GM20431 (cell line): ENCODE results near the gene OAS3.
"Not testable (repeated sequence)": the region's sequence is repeated elsewhere in the genome, so short reads cannot be mapped to it uniquely, and the experiment has no call there.

Experiments
- in situ Hi-C: fragments of 300-500 bp; cut with MseI, MboI; formaldehyde crosslinking; loops from one replicate; pipeline ENCODE4 v1.15.0; 2020; ENCODE audit warnings: low sequenced_read_pairs; ENCODE audit not compliant: unreplicated experiment

The OAS3 gene

GRCh38 chr12:112924986-112925385 lies 13.3 kb upstream of the OAS3 start:
- in situ Hi-C loops, result no loop called here

DNA sequence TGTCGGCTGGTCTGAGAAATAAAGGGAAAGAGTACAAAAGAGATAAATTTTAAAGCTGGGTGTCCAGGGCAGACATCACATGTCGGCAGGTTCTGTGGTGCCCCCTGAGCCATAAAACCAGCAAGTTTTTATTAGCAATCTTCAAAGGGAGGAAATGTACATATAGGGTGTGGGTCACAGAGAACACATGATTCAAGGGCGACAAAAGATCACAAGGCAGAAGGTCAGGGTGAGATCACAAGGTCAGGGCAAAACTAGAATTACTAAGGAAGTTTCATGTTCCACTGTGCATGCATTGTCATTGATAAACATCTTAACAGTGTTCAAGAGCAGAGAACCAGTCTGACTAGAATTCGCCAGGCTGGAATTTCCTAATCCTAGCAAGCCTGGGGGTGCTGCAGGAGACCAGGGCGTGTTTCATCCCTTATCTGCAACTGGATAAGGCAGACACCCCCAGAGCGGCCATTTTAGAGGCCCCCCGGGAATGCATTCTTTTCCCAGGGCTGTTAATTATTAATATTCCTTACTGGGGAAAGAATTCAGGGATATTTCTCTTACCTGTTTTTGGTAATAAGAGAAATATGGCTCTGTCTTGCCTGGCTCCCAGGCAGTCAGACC lies 11.7 kb upstream of the OAS3 start:
- in situ Hi-C loops, result not testable (repeated sequence)

DNA sequence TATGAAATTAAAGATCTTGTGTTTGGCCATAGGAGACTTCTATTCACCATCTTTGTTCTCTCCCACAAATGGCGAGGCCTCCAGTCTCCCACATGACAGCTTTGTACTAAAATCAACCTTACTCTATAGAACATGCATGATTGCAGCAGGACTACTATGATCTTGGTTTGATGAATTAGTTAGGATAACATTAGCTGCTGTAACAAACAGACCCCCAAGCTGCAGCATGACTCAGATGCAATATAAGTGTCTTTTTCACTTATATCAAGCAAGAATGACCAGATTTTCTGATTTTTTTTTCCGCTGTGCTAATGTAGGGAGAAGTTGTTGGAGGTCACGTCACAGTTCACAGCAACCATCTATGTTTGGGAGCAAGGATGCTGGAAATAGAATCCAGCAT lies 10.8 kb upstream of the OAS3 start:
- in situ Hi-C loops, result no loop called here

GRCh38 chr12:112927925-112928324 lies 10.3 kb upstream of the OAS3 start:
- in situ Hi-C loops, result no loop called here

GRCh38 chr12:112928978-112929377 lies 9.3 kb upstream of the OAS3 start:
- in situ Hi-C loops, result no loop called here

DNA sequence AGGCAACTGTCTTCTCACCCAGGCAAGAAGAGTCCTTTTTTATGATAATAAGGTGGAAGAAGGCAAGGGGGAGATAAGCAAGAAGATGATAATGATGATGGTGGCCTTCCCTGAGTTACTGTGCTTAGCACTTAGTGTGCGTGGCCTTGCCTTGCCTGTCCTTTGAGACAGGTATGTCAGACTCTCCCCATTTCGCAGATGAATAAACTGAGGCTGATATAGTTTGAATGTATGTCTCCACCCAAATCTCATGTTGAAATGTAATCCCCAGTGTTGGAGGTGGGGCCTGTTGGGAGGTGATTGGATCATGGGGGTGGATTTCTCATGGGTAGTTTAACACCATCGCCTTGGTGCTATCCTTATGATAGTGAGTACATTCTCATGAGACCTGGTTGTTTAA lies 8.6 kb upstream of the OAS3 start:
- in situ Hi-C loops, result no loop called here

DNA sequence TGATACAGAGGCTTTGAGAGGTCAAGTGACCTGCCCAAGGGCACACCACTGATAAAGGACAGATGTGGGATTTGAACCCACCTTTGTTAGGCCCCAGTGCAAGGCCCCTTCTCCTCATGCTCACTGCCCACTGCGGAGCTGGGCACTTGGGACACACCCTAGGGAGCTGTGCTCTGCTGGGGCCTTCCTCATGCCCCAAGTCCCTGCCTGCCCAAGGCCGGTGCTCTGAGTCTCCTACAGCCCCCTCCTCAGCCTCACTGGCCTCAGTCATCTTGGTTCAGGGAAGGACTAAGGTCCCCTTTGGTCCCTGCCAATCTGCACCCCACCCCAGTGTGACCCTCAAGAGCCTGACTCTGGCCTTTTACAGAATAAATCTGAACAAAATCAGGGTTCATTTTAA lies 7.9 kb upstream of the OAS3 start:
- in situ Hi-C loops, result no loop called here

DNA sequence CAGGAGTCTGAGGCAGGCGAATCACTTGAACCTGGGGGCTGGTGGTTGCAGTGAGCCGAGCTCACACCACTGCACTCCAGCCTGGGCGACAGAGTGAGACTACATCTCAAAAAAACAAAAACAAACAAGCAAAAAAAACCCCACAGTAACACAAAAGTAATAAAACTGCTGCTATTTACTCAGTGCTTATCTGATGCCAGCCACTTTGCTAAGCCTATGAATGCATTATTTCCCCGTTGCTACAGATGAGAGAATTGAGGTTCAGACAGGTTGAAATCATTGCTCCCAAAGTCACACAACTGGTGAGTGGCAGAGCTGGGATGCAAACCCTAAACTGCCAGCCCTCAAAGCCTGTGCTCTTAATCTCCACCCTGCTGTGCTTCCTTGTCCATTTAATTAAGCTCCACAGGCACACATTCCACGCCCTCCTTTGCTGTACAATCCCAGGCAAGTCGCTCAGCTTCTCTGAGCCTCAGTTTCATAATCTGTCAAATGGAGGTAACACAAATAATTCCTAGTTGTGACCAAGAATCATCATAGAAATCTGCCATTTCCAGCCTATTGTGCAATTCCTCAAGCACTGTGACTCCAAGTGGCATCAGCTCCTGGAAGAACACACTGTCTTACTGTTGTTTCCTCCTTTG lies 5.7 kb upstream of the OAS3 start:
- in situ Hi-C loops, result no loop called here

- in situ Hi-C loops, result no loop called here
Observed at GRCh38 chr12:112933129-112933505, 5.2 kb upstream of the OAS3 start.

DNA sequence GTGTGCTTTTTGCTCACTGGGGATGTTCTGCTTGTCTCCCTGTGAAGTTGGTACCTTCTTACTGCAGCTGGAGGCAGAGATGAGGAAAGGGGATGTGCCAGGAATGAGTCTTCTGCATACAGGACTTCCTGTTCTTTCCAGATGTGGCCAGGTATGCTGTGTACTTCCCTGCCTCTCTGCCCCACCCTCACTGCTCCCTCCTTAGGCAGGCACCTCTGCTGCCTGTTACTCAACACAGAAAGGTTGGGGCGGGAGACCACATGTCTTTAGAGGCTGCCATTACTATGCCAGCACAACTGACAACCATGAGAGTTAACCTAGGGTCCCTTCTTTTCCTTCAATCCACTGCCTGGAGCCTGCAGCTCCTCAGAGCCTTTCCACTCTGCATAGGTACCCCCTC lies 2.0 kb upstream of the OAS3 start:
- in situ Hi-C loops, result no loop called here

- in situ Hi-C loops, result no loop called here
Observed at GRCh38 chr12:112936927-112937326, 1.3 kb upstream of the OAS3 start.

GRCh38 chr12:112938751-112939150 lies 477 bp downstream of the OAS3 start:
- in situ Hi-C loops, result no loop called here

GRCh38 chr12:112939761-112940381 lies 1.6 kb downstream of the OAS3 start:
- in situ Hi-C loops, result no loop called here

DNA sequence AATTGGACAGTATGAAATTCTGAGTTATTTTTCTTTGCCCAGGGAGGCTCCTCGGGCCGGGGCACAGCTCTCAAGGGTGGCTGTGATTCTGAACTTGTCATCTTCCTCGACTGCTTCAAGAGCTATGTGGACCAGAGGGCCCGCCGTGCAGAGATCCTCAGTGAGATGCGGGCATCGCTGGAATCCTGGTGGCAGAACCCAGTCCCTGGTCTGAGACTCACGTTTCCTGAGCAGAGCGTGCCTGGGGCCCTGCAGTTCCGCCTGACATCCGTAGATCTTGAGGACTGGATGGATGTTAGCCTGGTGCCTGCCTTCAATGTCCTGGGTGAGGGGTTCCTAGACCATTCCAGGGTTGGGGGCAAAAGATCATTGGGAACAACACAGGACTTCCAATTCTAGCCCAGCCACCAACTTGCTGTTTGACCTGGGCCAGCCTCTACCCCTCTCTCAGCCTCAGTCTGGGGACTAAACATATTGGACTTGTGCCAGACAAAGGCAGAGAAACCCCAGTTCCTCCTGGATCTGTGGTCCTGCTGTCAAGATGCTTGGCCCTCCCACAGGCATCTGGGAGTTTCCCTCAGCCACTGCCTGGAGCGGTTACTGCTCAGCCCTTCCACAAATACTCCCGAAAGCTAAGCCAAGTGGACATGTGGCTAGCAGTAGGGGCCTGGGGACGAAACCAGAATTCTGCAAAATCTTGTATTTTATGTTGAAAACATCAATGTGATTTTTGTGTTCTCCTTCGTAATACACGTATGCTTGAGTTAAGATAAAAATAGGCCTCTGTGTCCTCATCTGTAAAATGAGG lies 3.5 kb downstream of the OAS3 start:
- in situ Hi-C loops, result no loop called here

DNA sequence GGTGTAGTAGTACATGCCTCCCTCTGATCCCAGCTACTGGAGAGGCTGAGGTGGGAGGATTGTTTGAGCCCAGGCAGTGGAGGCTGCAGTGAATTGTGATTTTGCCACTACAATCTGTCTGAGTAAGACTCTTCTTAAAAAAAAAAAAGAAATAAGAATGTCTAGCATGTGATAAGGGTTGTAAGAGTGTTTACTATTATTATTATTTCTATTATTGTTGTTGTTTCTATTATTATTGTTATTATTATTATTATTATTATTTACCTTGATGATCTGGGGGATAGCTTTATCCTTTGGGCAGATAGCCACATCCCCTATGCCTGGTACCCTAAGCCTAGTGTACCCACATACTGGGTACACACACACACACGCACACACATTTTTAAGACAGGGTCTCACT lies 4.3 kb downstream of the OAS3 start:
- in situ Hi-C loops, result no loop called here

DNA sequence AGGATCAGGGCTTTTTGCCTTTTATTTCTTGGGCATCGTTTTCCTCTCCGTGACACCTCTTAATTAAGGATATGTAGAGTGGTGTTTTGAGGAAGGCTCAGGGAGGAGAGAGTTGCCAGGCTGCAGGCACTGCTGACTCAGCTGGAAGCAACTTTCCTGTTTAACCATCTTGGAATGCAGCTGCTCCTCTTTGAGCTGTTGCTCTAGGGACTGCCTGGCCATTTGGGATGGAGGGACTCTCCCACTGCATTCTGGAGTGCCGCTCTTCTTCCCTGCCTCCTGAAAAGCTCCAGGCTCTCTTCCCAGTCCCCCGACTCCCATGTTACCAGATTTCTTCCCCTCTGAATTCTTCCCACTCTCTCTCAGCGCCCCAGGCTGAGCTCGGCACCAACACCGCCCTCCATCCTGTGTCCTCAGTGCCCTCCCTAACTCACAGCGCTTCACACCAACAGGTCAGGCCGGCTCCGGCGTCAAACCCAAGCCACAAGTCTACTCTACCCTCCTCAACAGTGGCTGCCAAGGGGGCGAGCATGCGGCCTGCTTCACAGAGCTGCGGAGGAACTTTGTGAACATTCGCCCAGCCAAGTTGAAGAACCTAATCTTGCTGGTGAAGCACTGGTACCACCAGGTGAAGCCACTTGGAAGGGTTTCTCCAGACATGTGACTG lies 5.9 kb downstream of the OAS3 start:
- in situ Hi-C loops, result no loop called here

DNA sequence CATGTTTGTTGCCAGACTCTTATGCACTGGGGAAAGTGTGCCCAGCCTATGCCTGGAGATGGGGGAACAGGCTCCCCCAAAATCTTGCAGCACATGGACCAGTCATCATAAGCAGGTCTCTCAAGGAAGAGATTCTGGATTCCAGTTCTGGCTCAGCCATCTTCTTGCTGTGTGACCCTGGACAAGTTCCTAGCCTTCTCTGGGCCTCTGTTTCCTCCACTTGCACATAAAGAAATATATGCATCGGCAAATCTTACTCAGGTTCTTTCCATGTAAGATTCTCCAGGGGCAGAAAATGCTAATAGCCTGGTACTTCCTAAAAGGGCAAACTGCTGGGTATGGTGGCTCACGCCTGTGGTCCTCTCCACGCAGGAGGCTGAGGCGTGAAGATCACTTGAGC lies 7.2 kb downstream of the OAS3 start:
- in situ Hi-C loops, result no loop called here

DNA sequence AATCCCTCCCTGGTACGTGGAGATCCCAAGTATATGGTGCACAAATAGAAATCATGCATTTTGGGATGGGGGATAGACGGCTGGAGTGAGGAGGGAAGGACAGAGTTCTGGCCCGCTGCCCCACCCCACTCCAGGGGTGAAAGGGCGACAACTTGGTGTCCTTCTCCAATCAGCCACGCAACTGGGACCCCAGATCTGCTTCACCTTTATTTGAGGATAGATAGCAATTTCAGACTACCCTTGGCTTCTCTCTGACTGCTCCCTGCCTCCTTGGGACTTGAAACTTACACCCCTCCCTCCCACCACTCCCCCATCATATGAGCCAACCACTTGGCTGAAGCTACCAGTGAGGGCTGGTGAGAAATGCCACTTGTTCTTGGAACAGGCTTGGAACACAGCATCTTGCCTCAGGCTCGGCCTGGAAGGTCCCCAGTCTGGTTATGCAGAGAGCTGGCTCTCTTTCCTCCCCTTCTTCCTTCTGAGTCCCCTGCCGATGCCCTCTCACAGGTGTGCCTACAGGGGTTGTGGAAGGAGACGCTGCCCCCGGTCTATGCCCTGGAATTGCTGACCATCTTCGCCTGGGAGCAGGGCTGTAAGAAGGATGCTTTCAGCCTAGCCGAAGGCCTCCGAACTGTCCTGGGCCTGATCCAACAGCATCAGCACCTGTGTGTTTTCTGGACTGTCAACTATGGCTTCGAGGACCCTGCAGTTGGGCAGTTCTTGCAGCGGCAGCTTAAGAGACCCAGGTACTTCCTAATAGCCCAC lies 8.1 kb downstream of the OAS3 start:
- in situ Hi-C loops, result no loop called here

GRCh38 chr12:112947314-112947713 lies 9.0 kb downstream of the OAS3 start:
- in situ Hi-C loops, result no loop called here

- in situ Hi-C loops, result no loop called here
Observed at GRCh38 chr12:112947761-112948160, 9.5 kb downstream of the OAS3 start.
